ENCODE results near the gene FICD. TPM values are rescaled to one million over a fixed set of nuclear protein-coding genes. Genes with fewer than 3 reads are reported as not detected.

Gene FICD
- total and polyA plus RNA-seq, 9 of the 15 experiments (the other 6 are each of a cell fraction or from before 2014, with no cell fraction given): 0.88 to 4.5 (median 1.9) TPM

GRCh38 chr12:108565976-108566375 lies 50.9 kb downstream of the FICD start:
- Histone ChIP-seq H3K9ac (ENCODE audit: insufficient read depth in 1 of 2, low read depth in 2 of 2, low read length in 2 of 2) (no peak overlapping the region), H2AFZ (ENCODE audit: low read depth, low read length) (no peak overlapping the region), H3K4me2 (ENCODE audit: insufficient read depth, low read length) (no peak overlapping the region), H3K36me3 (ENCODE audit: control insufficient read depth, insufficient read depth, low read length) (peaks cover 52% of the 10 kb centered on the region), H3K4me3 (no peak overlapping the region), H3K9me3 (replicated peaks; ENCODE audit: control insufficient read depth, insufficient read depth, low read depth, low read length) (no peaks in the 10 kb centered on the region), H3K79me2 (ENCODE audit: control insufficient read depth, insufficient read depth, low read length) (peaks cover 30% of the 10 kb centered on the region), H3K4me1 (replicated peaks in 1 of 2; ENCODE audit: control insufficient read depth in 2 of 2, insufficient read depth in 2 of 2, low read length in 2 of 2) (peaks cover 5 to 17% of the 10 kb centered on the region in 2 experiments), H3K9me1 (ENCODE audit: control insufficient read depth, insufficient read depth, low read length) (no peaks in the 10 kb centered on the region), H3K27ac (ENCODE audit: extremely low read depth, low read depth, low read length) (no peak overlapping the region), H3K27me3 (ENCODE audit: control insufficient read depth in 2 of 2, insufficient read depth in 2 of 2, low read length in 2 of 2) (no peaks in the 10 kb centered on the region), H4K20me1 (replicated peaks; ENCODE audit: control insufficient read depth, insufficient read depth, low read length) (no peaks in the 10 kb centered on the region)
- CTCF ChIA-PET (ENCODE audit: low intra/inter-chr PET ratio): no interaction called here
- no TSS peak for BruUV-seq (replicated peaks)
- TF ChIP-seq NFIC (IDR thresholded peaks at IDR 0.05) (peak; percentile 36), HMBOX1 (IDR thresholded peaks at IDR 0.05) (no peak), ZNF707 (CRISPR knock-in tag; conservative IDR thresholded peaks at IDR 0.05) (no peak)
- intact Hi-C loops (cut with micrococcal nuclease) (no loop called here), in situ Hi-C loops (cut with MboI) (loop anchor here (5.0 kb wide), 1 partner anchor 51 kb away; no protein-coding TSS in a partner anchor)
- ATAC-seq: no peak
- POLR2A ChIA-PET: interaction anchor here (0.8 to 1.1 kb wide), 3 partner anchors 11 to 75 kb away, joined by 3 to 5 read pairs (median 4); no protein-coding TSS in a partner anchor
- WGBS (ENCODE audit: insufficient coverage, low coverage, missing lambda C conversion rate): 93% methylated on average over 2 of the region's 2 CpGs
- no peak for FAIRE-seq
- no peak for DNase-seq (ENCODE audit: extremely low read depth in 1 of 4, low spot score in 3 of 4)

- intact Hi-C loops (cut with micrococcal nuclease) (no loop called here), in situ Hi-C loops (cut with MboI) (loop anchor here (5.0 kb wide), 1 partner anchor 51 kb away; no protein-coding TSS in a partner anchor)
- CTCF ChIA-PET (ENCODE audit: low intra/inter-chr PET ratio): no interaction called here
These were observed 51.4 kb downstream of the FICD start for GRCh38 chr12:108566452-108566851.

More at GRCh38 chr12:108566452-108566851, 51.4 kb downstream of the FICD start:
- POLR2A ChIA-PET: interaction anchor here (0.9 to 1.1 kb wide), 2 partner anchors 10 to 62 kb away, joined by 3 to 5 read pairs; no protein-coding TSS in a partner anchor
- BruUV-seq (replicated peaks): no TSS peak
- TF ChIP-seq ETV5 (CRISPR knock-in tag; IDR thresholded peaks at IDR 0.05; ENCODE audit: low read depth) (no peak), JUN (IDR thresholded peaks at IDR 0.05; ENCODE audit: borderline replicate concordance, low read depth, low read length) (no peak), JUN (CRISPR knock-in tag; IDR thresholded peaks at IDR 0.05; ENCODE audit: borderline replicate concordance) (0 out of 2 replicates have a peak, but pooled peaks have one; percentile 10)
- Histone ChIP-seq H3K9ac (ENCODE audit: insufficient read depth in 1 of 2, low read depth in 2 of 2, low read length in 2 of 2) (no peak overlapping the region), H3K4me3 (no peak overlapping the region), H3K4me1 (replicated peaks in 1 of 2; ENCODE audit: control insufficient read depth in 2 of 2, insufficient read depth in 2 of 2, low read length in 2 of 2) (peaks cover 5 to 17% of the 10 kb centered on the region in 2 experiments), H3K27ac (ENCODE audit: extremely low read depth, low read depth, low read length) (no peak overlapping the region), H2AFZ (ENCODE audit: low read depth, low read length) (no peak overlapping the region), H3K9me3 (replicated peaks; ENCODE audit: control insufficient read depth, insufficient read depth, low read depth, low read length) (no peaks in the 10 kb centered on the region), H3K4me2 (ENCODE audit: insufficient read depth, low read length) (no peak overlapping the region), H3K79me2 (ENCODE audit: control insufficient read depth, insufficient read depth, low read length) (peaks cover 25% of the 10 kb centered on the region), H3K36me3 (ENCODE audit: control insufficient read depth, insufficient read depth, low read length) (peaks cover 52% of the 10 kb centered on the region), H4K20me1 (replicated peaks; ENCODE audit: control insufficient read depth, insufficient read depth, low read length) (no peaks in the 10 kb centered on the region), H3K27me3 (ENCODE audit: control insufficient read depth in 2 of 2, insufficient read depth in 2 of 2, low read length in 2 of 2) (no peaks in the 10 kb centered on the region), H3K9me1 (ENCODE audit: control insufficient read depth, insufficient read depth, low read length) (no peaks in the 10 kb centered on the region)
- no peak for ATAC-seq
- no peak for DNase-seq (ENCODE audit: extremely low read depth in 1 of 4, low spot score in 3 of 4)
- no peak for FAIRE-seq
- 90% methylated on average over 4 of the region's 4 CpGs for WGBS (ENCODE audit: insufficient coverage, low coverage, missing lambda C conversion rate)

Data from K562 (cell line).